NB4 (cell line): ENCODE measurements around the gene MARVELD2.

Experiments used
- POLR2A ChIP-seq: IDR thresholded peaks from 2 replicates; pipeline ENCODE4 v1.6.1; 2011; ENCODE audit warnings: mild to moderate bottlenecking; ENCODE audit not compliant: insufficient read length; ENCODE audit errors: extremely low read depth
- TF ChIP-seq, protein P1 (sequence below): IDR thresholded peaks from one replicate; pipeline ENCODE4 v1.5.1; 2012; ENCODE audit warnings: low read depth, low read length

DNA sequence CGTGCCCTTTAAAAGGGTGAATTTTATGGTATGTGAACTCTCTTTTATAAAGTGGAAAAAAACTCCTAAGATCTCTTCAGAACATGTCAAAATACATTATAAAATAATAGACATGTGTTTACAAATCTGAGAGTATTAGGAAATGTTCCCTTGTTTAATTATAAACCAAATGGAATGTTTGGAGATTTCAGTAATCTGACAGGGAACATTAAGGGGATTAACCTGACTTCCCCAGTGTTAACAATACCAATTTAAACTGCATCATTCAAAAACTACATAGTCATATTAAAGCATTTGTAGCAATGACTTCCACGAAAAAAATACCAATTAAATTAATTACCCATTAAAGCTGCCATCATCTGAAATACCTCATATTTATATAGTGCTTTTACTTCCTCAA lies 76.1 kb downstream of the MARVELD2 start:
- TF ChIP-seq, protein P1, sequence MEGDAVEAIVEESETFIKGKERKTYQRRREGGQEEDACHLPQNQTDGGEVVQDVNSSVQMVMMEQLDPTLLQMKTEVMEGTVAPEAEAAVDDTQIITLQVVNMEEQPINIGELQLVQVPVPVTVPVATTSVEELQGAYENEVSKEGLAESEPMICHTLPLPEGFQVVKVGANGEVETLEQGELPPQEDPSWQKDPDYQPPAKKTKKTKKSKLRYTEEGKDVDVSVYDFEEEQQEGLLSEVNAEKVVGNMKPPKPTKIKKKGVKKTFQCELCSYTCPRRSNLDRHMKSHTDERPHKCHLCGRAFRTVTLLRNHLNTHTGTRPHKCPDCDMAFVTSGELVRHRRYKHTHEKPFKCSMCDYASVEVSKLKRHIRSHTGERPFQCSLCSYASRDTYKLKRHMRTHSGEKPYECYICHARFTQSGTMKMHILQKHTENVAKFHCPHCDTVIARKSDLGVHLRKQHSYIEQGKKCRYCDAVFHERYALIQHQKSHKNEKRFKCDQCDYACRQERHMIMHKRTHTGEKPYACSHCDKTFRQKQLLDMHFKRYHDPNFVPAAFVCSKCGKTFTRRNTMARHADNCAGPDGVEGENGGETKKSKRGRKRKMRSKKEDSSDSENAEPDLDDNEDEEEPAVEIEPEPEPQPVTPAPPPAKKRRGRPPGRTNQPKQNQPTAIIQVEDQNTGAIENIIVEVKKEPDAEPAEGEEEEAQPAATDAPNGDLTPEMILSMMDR: no peak
- TF ChIP-seq POLR2A: no peak
